H1 (cell line): ENCODE measurements around the gene KRT35. TPM values are rescaled to one million over a fixed set of nuclear protein-coding genes. Genes with fewer than 3 reads are reported as not detected.
A peak's percentile ranks its signal among the peaks of the same experiment; 100 is the strongest.

Experiments used
- CTCF ChIA-PET: fragments of 300-600 bp; sonication (Branson Sonifier 250); formaldehyde crosslinking; loops from one replicate; lab custom pipeline; 2021; ENCODE audit not compliant: partially characterized antibody; lab: Charles Lee
- POLR2A ChIA-PET: fragments of 300-600 bp; sonication (Branson Sonifier 250); formaldehyde crosslinking; loops from one replicate; lab custom pipeline; 2021; ENCODE audit warnings: inconsistent platforms; ENCODE audit not compliant: partially characterized antibody; lab: Charles Lee
- DNase-seq, 2 experiments: peaks; one replicate each; pipeline versions ENCODE4 v3.0.0 to v3.0.0-alpha.2; 2010 to 2022; ENCODE audit warnings: low spot score in 2 of 2, low read depth in 1 of 2, mixed read lengths in 1 of 2
- FAIRE-seq: peaks from 2 replicates; lab custom pipeline; 2011; peaks lifted over from hg19 to GRCh38; lab: Jason Lieb, UNC
- H2AFZ ChIP-seq: 2 replicates; pipeline ENCODE4 v1.8.1; 2012; ENCODE audit warnings: low read length, inconsistent platforms
- H2AK5ac ChIP-seq: 2 replicates; pipeline ENCODE4 v1.6.1; 2013; ENCODE audit warnings: low read depth, low read length
- H2BK120ac ChIP-seq: replicated peaks from 2 replicates; pipeline ENCODE3; 2013; ENCODE audit warnings: low read depth, low read length, inconsistent platforms
- H2BK12ac ChIP-seq: 2 replicates; pipeline ENCODE4 v1.6.1; 2013; ENCODE audit warnings: low read depth, low read length
- H2BK15ac ChIP-seq: 2 replicates; pipeline ENCODE4 v1.6.1; 2013; ENCODE audit warnings: low read length
- H2BK20ac ChIP-seq: 2 replicates; pipeline ENCODE4 v1.6.1; 2013; ENCODE audit warnings: low read length
- H2BK5ac ChIP-seq: 2 replicates; pipeline ENCODE4 v1.6.1; 2013; ENCODE audit warnings: low read depth, low read length
- H3K14ac ChIP-seq: 2 replicates; pipeline ENCODE4 v1.6.1; 2013; ENCODE audit warnings: inconsistent platforms; ENCODE audit not compliant: insufficient read length
- H3K18ac ChIP-seq: 2 replicates; pipeline ENCODE4 v1.6.1; 2013; ENCODE audit warnings: low read length; ENCODE audit errors: extremely low read depth
- H3K23ac ChIP-seq: 2 replicates; pipeline ENCODE4 v1.6.1; 2013; ENCODE audit warnings: inconsistent platforms; ENCODE audit not compliant: insufficient read length
- H3K23me2 ChIP-seq: 2 replicates; pipeline ENCODE4 v1.6.1; 2013; ENCODE audit warnings: low read depth, low read length
- H3K27ac ChIP-seq: 2 replicates; pipeline ENCODE4 v1.6.1; 2011; ENCODE audit warnings: low read depth, low read length, inconsistent platforms
- H3K27me3 ChIP-seq, 4 experiments: replicated peaks in 1 of 4; 1 replicate in 1 of 4; 2 replicates in 3 of 4; pipeline versions ENCODE4 v1.6.1 to v1.8.1; 2011 to 2013; ENCODE audit warnings: low read length in 3 of 4, mild to moderate bottlenecking in 3 of 4, inconsistent platforms in 2 of 4, mixed read lengths in 2 of 4, moderate library complexity in 1 of 4; ENCODE audit not compliant: control insufficient read depth in 3 of 4, insufficient read depth in 3 of 4; ENCODE audit errors: extremely low read depth in 1 of 4
- H3K36me3 ChIP-seq, 4 experiments: 2 replicates each; pipeline versions ENCODE4 v1.6.1 to v1.8.1; 2011 to 2013; ENCODE audit warnings: mild to moderate bottlenecking in 4 of 4, low read length in 3 of 4, moderate library complexity in 2 of 4, control low read depth in 1 of 4, inconsistent platforms in 1 of 4; ENCODE audit not compliant: insufficient read depth in 4 of 4, control insufficient read depth in 2 of 4
- H3K4ac ChIP-seq: replicated peaks from 2 replicates; pipeline ENCODE3; 2013; ENCODE audit warnings: low read length, low read depth, mixed read lengths, inconsistent platforms; ENCODE audit not compliant: insufficient read length
- H3K4me1 ChIP-seq, 4 experiments: replicated peaks in 1 of 4; 1 replicate in 1 of 4; 2 replicates in 3 of 4; pipeline versions ENCODE4 v1.6.1 to v1.8.1; 2011 to 2013; ENCODE audit warnings: low read length in 3 of 4, inconsistent platforms in 2 of 4, mixed read lengths in 1 of 4; ENCODE audit not compliant: insufficient read depth in 4 of 4, control insufficient read depth in 3 of 4
- H3K4me2 ChIP-seq, 2 experiments: 2 replicates each; pipeline versions ENCODE4 v1.6.1 to v1.8.1; 2011 to 2013; ENCODE audit warnings: low read depth in 2 of 2, low read length in 2 of 2, control low read depth in 1 of 2, inconsistent platforms in 1 of 2, mild to moderate bottlenecking in 1 of 2; ENCODE audit not compliant: insufficient read depth in 1 of 2
- H3K4me3 ChIP-seq, 4 experiments: fragments of 200-600, 300-600 bp in 1 of 4; sonication (generic), shearing (Covaris generic), sonication (Bioruptor Twin) in 1 of 4; 2 replicates each; pipeline versions ENCODE4 v1.5.1 to v1.8.1; 2011 to 2016; ENCODE audit warnings: low read length in 4 of 4, low read depth in 3 of 4, control low read depth in 2 of 4, inconsistent platforms in 2 of 4, mild to moderate bottlenecking in 2 of 4, mixed read lengths in 1 of 4, moderate library complexity in 1 of 4; ENCODE audit not compliant: insufficient read depth in 2 of 4; ENCODE audit errors: extremely low read depth in 1 of 4
- H3K56ac ChIP-seq: replicated peaks from 2 replicates; pipeline ENCODE3; 2013; ENCODE audit warnings: low read depth, mild to moderate bottlenecking, mixed read lengths, low read length, inconsistent platforms; ENCODE audit not compliant: insufficient read length
- H3K79me1 ChIP-seq: 2 replicates; pipeline ENCODE4 v1.6.1; 2013; ENCODE audit warnings: low read depth, low read length, control low read depth
- H3K79me2 ChIP-seq, 2 experiments: 2 replicates each; pipeline versions ENCODE4 v1.6.1 to v1.8.1; 2012 to 2013; ENCODE audit warnings: low read length in 2 of 2, mild to moderate bottlenecking in 2 of 2, inconsistent platforms in 1 of 2; ENCODE audit not compliant: insufficient read depth in 2 of 2, control insufficient read depth in 1 of 2
- H3K9ac ChIP-seq, 4 experiments: replicated peaks in 1 of 4; 1 replicate in 1 of 4; 2 replicates in 3 of 4; pipeline versions ENCODE4 v1.6.1 to v1.8.1; 2011 to 2013; ENCODE audit warnings: low read depth in 3 of 4, low read length in 3 of 4, control low read depth in 2 of 4, mild to moderate bottlenecking in 2 of 4, moderate library complexity in 2 of 4, inconsistent platforms in 1 of 4; ENCODE audit errors: extremely low read depth in 1 of 4
- H3K9me3 ChIP-seq, 2 experiments: 2 replicates each; pipeline versions ENCODE4 v1.6.1 to v1.8.1; 2012 to 2013; ENCODE audit warnings: mild to moderate bottlenecking in 2 of 2, moderate library complexity in 2 of 2, control low read depth in 1 of 2, inconsistent platforms in 1 of 2, low read depth in 1 of 2, low read length in 1 of 2, mixed read lengths in 1 of 2; ENCODE audit not compliant: insufficient read depth in 2 of 2
- H4K20me1 ChIP-seq, 2 experiments: replicated peaks in 1 of 2; 2 replicates each; pipeline versions ENCODE3 to v1.8.1; 2011 to 2013; ENCODE audit warnings: inconsistent platforms in 2 of 2, low read length in 2 of 2, mild to moderate bottlenecking in 1 of 2; ENCODE audit not compliant: insufficient read depth in 2 of 2, control insufficient read depth in 1 of 2
- H4K5ac ChIP-seq: 2 replicates; pipeline ENCODE4 v1.6.1; 2013; ENCODE audit warnings: low read length, low read depth, mixed read lengths, inconsistent platforms; ENCODE audit not compliant: insufficient read length
- H4K8ac ChIP-seq: 2 replicates; pipeline ENCODE4 v1.8.0; 2013; ENCODE audit warnings: mild to moderate bottlenecking, moderate library complexity, low read length, inconsistent platforms; ENCODE audit not compliant: insufficient read depth; ENCODE audit errors: extremely low read depth
- H4K91ac ChIP-seq: replicated peaks from 2 replicates; pipeline ENCODE3; 2013; ENCODE audit warnings: low read length, mixed read lengths, inconsistent platforms; ENCODE audit not compliant: insufficient read length
- BRCA1 ChIP-seq: IDR thresholded peaks from 2 replicates; pipeline ENCODE4 v1.6.1; 2012; ENCODE audit warnings: low read depth, low read length, improper control_type of control experiment
- CEBPB ChIP-seq: IDR thresholded peaks from 2 replicates; pipeline ENCODE4 v1.6.1; 2012; ENCODE audit warnings: low read depth, low read length
- CHD1 ChIP-seq: IDR thresholded peaks from 2 replicates; pipeline ENCODE4 v1.6.1; 2012; ENCODE audit warnings: low read depth, low read length, improper control_type of control experiment
- CHD2 ChIP-seq: IDR thresholded peaks from 2 replicates; pipeline ENCODE4 v1.6.1; 2012; ENCODE audit warnings: low read length, improper control_type of control experiment
- EZH2 ChIP-seq: fragments of 200-600 bp; sonication (generic); IDR thresholded peaks from 2 replicates; pipeline ENCODE4 v1.7.1; 2012; ENCODE audit warnings: low read depth, mild to moderate bottlenecking, moderate library complexity, low read length, inconsistent platforms; ENCODE audit not compliant: severe bottlenecking
- JUND ChIP-seq: IDR thresholded peaks from 2 replicates; pipeline ENCODE4 v1.6.1; 2011; ENCODE audit warnings: mild to moderate bottlenecking, improper control_type of control experiment, low read length
- MAFK ChIP-seq: IDR thresholded peaks from 2 replicates; pipeline ENCODE4 v1.6.1; 2012; ENCODE audit warnings: low read depth, mild to moderate bottlenecking, improper control_type of control experiment, low read length
- RBBP5 ChIP-seq: IDR thresholded peaks from 2 replicates; pipeline ENCODE4 v1.7.1; 2012; ENCODE audit warnings: low read depth, mild to moderate bottlenecking, inconsistent platforms, low read length, moderate library complexity, borderline replicate concordance
- RXRA ChIP-seq: IDR thresholded peaks from 2 replicates; pipeline ENCODE4 v1.6.1; 2011; ENCODE audit warnings: low read depth, mild to moderate bottlenecking, low read length, moderate library complexity; ENCODE audit not compliant: insufficient read depth
- SIRT6 ChIP-seq: IDR thresholded peaks from one replicate; pipeline ENCODE4 v1.7.1; 2012; ENCODE audit warnings: low read length, inconsistent platforms
- SRF ChIP-seq: IDR thresholded peaks from 2 replicates; pipeline ENCODE4 v1.6.1; 2011; ENCODE audit warnings: mild to moderate bottlenecking, low read depth, low read length, moderate library complexity
- WGBS, 2 experiments: shearing (Covaris generic) in 1 of 2; methylation state at CpG; one replicate each; pipeline versions ENCODE4 v1.1.6 to v1.1.7; 2013 to 2015; ENCODE audit warnings: low lambda C conversion rate in 2 of 2, mixed read lengths in 2 of 2, inconsistent platforms in 1 of 2, low coverage in 1 of 2, missing lambda C conversion rate in 1 of 2; ENCODE audit not compliant: insufficient replicate concordance in 2 of 2, insufficient coverage in 1 of 2, insufficient read length in 1 of 2; ENCODE audit errors: extremely low coverage in 1 of 2, missing lambda C conversion rate in 1 of 2; 5-methylcytosine and 5-hydroxymethylcytosine counted together
- polyA plus RNA-seq, 7 experiments: library from polyadenylated mRNA; depleted of rRNA in 3 of 7; stranded (reverse) in 5 of 7; unstranded in 2 of 7; fragments of >200 nt in 5 of 7; fragments of 200-250 nt in 2 of 7; gene quantifications; 1 replicate in 5 of 7; 2 replicates in 1 of 7; 4 replicates in 1 of 7; pipeline versions ENCODE4 v1.2.1 to v1.2.3, GENCODE V29; 2011 to 2013; ENCODE audit warnings: missing spikeins in 2 of 7, mixed read lengths in 2 of 7
- total RNA-seq: library from RNA; stranded (reverse); fragmentation: NEBNext Ultra II Directional; extraction: Animal tissue kit (Norgen Biotek cat#: 25700); gene quantifications from 2 replicates; pipeline ENCODE4 v1.2.1, GENCODE V29; 2021
- TF ChIP-seq, protein P1 (sequence below): IDR thresholded peaks from 2 replicates; pipeline ENCODE4 v1.6.1; 2011; ENCODE audit warnings: low read depth, mild to moderate bottlenecking, low read length; ENCODE audit not compliant: insufficient read depth

Gene KRT35
- total and polyA plus RNA-seq, 2 of the 8 experiments (the other 6 are each of a cell fraction or from before 2014, with no cell fraction given): not detected

DNA sequence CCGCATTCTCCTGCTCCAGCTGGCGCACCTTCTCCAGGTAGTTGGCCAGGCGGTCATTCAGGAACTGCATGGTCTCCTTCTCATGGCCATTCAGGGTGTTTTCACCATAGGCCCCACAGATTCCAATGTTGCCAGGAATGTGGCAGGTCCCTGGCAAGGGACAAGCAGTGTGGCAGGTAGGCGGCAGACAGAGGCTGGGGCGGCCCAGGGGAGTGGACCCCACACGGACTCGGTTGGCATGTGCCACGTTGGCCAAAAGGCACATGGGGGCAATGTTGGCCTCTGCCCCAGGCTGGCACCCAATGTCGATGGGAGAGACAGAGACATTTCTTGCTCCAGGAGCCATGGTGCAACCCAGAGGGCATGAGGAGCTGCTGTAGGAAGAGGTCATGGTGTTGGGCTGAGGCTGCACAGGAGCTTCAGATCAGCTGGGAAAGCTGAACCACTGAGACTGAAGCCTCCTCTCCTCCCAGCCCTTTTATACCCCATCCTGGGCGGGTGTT is 40.4 kb downstream of the KRT35 start, which contains the start of gene KRT38:
KRT38 (minus strand) TSS at position 453 of the 503 bp plus-strand sequence; CDS start at position 391, 62 bp downstream.
- CTCF ChIA-PET: interaction anchor here (0.8 to 1.8 kb wide), 4 partner anchors 23 to 222 kb away, joined by 3 to 5 read pairs (median 4); no protein-coding TSS in a partner anchor
- Histone ChIP-seq H2BK20ac (no peak within 1 kb of the TSS), H3K9me3 (no peaks in the 10 kb centered on the region; a peak in 1 of 4 replicates), H3K18ac (no peak within 1 kb of the TSS), H3K14ac (no peak within 1 kb of the TSS), H3K27me3 (no peaks in the 10 kb centered on the region; a peak in 1 of 7 replicates), H3K4ac (no peak within 1 kb of the TSS), H2BK15ac (no peak within 1 kb of the TSS), H2BK5ac (no peak within 1 kb of the TSS), H3K79me1 (no peaks in the 10 kb centered on the region), H2BK120ac (no peak within 1 kb of the TSS), H3K23me2 (no peaks in the 10 kb centered on the region), H3K56ac (no peak within 1 kb of the TSS), H3K36me3 (no peaks in the 10 kb centered on the region), H4K91ac (no peak within 1 kb of the TSS), H2AK5ac (no peak within 1 kb of the TSS), H3K79me2 (no peaks in the 10 kb centered on the region), H3K23ac (no peak within 1 kb of the TSS), H3K4me3 (no peak within 1 kb of the TSS), H3K4me1 (no peaks in the 10 kb centered on the region), H2BK12ac (no peak within 1 kb of the TSS), H2AFZ (no peak within 1 kb of the TSS), H4K20me1 (no peaks in the 10 kb centered on the region), H4K5ac (no peak within 1 kb of the TSS), H3K27ac (no peak within 1 kb of the TSS), H4K8ac (peak within 1 kb of the TSS; percentile 20; the same call in 1 of the 2 replicates), H3K9ac (no peak within 1 kb of the TSS), H3K4me2 (no peak within 1 kb of the TSS)
- POLR2A ChIA-PET: interaction anchor here (1.5 kb wide), 1 partner anchor 14 kb away, joined by 3 read pairs; no protein-coding TSS in a partner anchor
- 92% methylated on average over 10 of the region's 10 CpGs; no CpG with 5 or more reads in 1 of the 2 experiments for WGBS, 2 experiments
- no peak for TF ChIP-seq MAFK
- TF ChIP-seq RBBP5: no peak
- TF ChIP-seq CHD2: no peak
- no peak for TF ChIP-seq CEBPB
- no peak for TF ChIP-seq RXRA
- TF ChIP-seq BRCA1: no peak
- TF ChIP-seq EZH2: no peak
- no peak for TF ChIP-seq SRF
- TF ChIP-seq, protein P1, sequence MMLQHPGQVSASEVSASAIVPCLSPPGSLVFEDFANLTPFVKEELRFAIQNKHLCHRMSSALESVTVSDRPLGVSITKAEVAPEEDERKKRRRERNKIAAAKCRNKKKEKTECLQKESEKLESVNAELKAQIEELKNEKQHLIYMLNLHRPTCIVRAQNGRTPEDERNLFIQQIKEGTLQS: no peak
- TF ChIP-seq JUND: no peak
- no peak for TF ChIP-seq CHD1
- TF ChIP-seq SIRT6: no peak
- no peak for DNase-seq
- FAIRE-seq: no peak
